SJSA1 (cell line): ENCODE results near the gene SMAD3. TPM values are rescaled to one million over a fixed set of nuclear protein-coding genes. Genes with fewer than 3 reads are reported as not detected.

Experiments used
- DNase-seq, 2 experiments: peaks; one replicate each; pipeline ENCODE4 v3.0.0-alpha.2; 2015 to 2020; ENCODE audit warnings: low spot score in 2 of 2, low read depth in 1 of 2
- H3K27ac ChIP-seq: fragments of 250-450 bp; sonication (Bioruptor Pico); 2 replicates; pipeline ENCODE4 v1.5.1; 2020; ENCODE audit warnings: mild to moderate bottlenecking, moderate library complexity
- H3K27me3 ChIP-seq: fragments of 250-450 bp; sonication (Bioruptor Pico); replicated peaks from 2 replicates; pipeline ENCODE4 v1.5.1; 2020; ENCODE audit warnings: mild to moderate bottlenecking, moderate library complexity
- H3K36me3 ChIP-seq: fragments of 250-450 bp; sonication (Bioruptor Pico); 2 replicates; pipeline ENCODE4 v1.5.1; 2020; ENCODE audit warnings: mild to moderate bottlenecking
- H3K4me1 ChIP-seq: fragments of 250-450 bp; sonication (Bioruptor Pico); replicated peaks from 2 replicates; pipeline ENCODE4 v1.6.1; 2021; ENCODE audit warnings: mild to moderate bottlenecking
- H3K4me3 ChIP-seq: fragments of 250-450 bp; sonication (Bioruptor Pico); 2 replicates; pipeline ENCODE4 v1.5.1; 2020; ENCODE audit warnings: mild to moderate bottlenecking
- H3K9me3 ChIP-seq: fragments of 250-450 bp; sonication (Bioruptor Pico); replicated peaks from 2 replicates; pipeline ENCODE4 v1.5.1; 2020; ENCODE audit warnings: mild to moderate bottlenecking
- total RNA-seq: library from RNA; depleted of rRNA; stranded (reverse); fragments of >200 nt; shearing (Covaris generic); gene quantifications from 2 replicates; pipeline ENCODE4 v1.2.3, GENCODE V29; 2014

SMAD3 gene
- total RNA-seq, 1 experiment from 2014 or later: 22.0 TPM

DNA sequence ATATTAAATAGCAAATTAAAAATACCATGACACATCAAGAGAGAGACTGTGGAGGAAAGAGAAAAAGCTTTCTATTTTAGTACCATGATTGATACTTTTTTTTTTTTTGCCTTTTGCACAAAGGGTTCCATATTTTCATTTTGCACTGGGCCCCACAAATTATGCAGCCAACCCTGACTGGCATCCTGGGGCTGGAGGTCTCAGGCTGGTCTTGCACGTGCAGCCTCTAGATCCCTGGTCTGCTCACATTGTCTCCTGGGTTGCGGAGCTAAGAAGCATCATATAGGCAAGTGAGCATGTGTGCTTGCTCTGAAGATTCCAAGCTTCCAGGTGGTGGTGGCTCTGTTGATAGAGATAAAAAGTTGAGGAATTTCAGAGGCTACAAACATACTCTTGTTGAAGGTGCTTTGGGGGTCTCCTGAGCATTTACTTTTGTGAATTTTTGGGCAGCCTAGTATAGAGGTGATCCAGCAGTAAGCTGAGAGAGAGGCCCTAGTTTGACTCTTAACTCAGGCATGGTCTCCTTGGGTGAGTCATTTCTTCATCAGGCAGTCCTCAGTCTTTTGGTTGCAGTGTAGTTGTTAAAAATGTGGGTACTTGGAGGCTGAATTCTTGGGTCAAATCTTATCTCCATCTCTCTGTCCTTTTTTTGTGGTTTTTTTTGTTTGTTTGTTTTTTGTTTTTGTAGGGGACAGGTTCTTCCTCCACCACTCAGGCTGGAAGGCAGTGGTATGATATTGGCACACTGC is 31.3 kb downstream of the SMAD3 start:
- H3K27me3 ChIP-seq: no peaks in the 10 kb centered on the region
- no peak overlapping the region for H3K4me3 ChIP-seq
- H3K36me3 ChIP-seq: peaks cover 31% of the 10 kb centered on the region
- peak in 1 of 2 experiments; percentile 57 for DNase-seq
- H3K4me1 ChIP-seq: peaks cover 65% of the 10 kb centered on the region
- H3K9me3 ChIP-seq: no peaks in the 10 kb centered on the region
- no peak overlapping the region for H3K27ac ChIP-seq

DNA sequence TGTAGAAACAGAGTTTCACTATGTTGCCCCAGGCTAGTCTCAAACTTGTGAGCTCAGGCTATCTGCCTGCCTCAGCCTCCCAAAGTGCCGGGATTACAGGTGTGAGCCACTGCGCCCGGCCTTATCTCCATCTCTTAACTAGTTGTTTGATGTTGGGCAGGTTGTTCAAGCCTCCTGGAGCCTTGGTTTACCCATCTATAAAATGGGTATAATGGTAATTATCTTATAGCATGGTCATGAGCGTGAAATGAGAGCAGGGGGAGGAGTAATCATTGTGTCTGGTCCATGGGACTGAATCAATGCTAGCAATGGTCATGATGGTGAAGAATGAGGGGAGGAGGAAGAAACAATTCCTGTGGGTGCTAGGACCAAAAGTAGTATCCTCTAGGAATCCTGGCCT is 32.0 kb downstream of the SMAD3 start:
- Histone ChIP-seq H3K9me3 (no peaks in the 10 kb centered on the region), H3K27me3 (no peaks in the 10 kb centered on the region), H3K27ac (peak overlapping the region; percentile 87), H3K36me3 (peaks cover 31% of the 10 kb centered on the region), H3K4me3 (no peak overlapping the region), H3K4me1 (peaks cover 65% of the 10 kb centered on the region)
- no peak for DNase-seq

DNA sequence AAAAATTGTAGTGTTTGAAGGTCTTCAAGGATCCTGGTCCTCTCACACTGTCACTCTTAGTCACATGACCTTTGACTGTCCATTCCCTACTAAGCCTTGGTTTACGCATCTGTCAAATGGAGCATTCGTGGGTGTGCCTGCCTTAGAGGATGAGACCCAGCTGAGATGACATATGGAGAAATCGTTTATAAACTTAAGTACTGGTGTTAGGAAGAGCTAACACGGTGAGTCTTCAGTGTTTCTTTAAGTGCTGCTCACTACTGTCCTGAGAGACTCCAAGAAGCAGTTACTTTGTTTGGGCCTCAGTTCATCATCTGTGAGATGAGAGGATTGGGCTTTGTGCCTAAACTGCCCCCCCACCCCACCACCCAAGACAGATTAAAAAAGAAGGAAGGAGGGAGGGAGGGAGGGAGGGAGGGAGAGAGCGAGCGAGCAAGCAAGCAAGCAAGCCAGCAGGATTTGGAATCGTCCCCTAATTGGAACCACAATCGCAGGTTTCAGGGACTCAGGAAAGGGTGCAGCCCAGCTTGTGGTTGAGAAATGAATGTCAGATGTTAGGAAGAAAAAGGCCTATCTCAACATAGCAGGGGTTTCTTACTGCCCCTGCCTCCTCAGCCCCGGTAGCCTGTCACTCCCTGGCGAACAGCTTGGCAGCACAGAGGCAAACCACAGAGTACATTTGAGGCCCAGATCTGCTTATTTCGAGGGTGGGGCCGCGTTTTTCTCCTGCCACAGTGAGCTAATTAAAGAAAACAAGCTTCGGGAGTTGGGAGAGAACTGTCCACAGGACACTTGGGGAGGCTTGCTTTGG is 32.7 kb downstream of the SMAD3 start:
- Histone ChIP-seq H3K4me3 (peak overlapping the region; percentile 17), H3K4me1 (peaks cover 70% of the 10 kb centered on the region), H3K27me3 (no peaks in the 10 kb centered on the region), H3K36me3 (peaks cover 28% of the 10 kb centered on the region), H3K9me3 (no peaks in the 10 kb centered on the region), H3K27ac (peak overlapping the region; percentile 87)
- DNase-seq: peak; percentile 86 to 88

DNA sequence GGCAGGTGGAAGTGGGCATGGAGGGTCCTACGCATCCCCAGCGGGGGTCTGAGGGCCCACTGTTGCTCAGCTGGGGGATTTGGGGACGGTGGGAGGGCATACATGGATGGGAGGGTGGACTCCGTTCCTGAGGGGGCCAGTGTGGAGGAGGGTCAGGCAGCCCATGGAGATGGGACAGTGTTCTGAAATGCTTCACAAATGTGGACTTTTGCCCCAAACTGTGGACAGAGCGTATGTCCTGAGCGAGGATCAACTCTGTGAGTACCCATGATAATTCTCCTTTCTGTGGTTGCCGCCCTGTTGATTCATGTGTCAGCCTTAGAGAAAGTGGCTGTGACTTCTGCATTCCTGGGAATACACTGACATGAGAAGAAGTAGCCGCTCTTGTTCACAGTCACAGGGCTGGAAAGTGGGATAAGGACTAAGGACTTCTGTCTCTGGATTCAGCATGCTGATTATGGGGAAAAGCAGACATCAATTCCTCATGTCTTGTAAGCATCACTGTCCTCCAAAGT is 33.4 kb downstream of the SMAD3 start:
- H3K36me3 ChIP-seq: peaks cover 21% of the 10 kb centered on the region; the same call in 1 of the 2 replicates
- H3K9me3 ChIP-seq: no peaks in the 10 kb centered on the region
- no peaks in the 10 kb centered on the region for H3K27me3 ChIP-seq
- peak overlapping the region; percentile 87 for H3K27ac ChIP-seq
- no peak for DNase-seq
- peak overlapping the region; percentile 17 for H3K4me3 ChIP-seq
- H3K4me1 ChIP-seq: peaks cover 76% of the 10 kb centered on the region

DNA sequence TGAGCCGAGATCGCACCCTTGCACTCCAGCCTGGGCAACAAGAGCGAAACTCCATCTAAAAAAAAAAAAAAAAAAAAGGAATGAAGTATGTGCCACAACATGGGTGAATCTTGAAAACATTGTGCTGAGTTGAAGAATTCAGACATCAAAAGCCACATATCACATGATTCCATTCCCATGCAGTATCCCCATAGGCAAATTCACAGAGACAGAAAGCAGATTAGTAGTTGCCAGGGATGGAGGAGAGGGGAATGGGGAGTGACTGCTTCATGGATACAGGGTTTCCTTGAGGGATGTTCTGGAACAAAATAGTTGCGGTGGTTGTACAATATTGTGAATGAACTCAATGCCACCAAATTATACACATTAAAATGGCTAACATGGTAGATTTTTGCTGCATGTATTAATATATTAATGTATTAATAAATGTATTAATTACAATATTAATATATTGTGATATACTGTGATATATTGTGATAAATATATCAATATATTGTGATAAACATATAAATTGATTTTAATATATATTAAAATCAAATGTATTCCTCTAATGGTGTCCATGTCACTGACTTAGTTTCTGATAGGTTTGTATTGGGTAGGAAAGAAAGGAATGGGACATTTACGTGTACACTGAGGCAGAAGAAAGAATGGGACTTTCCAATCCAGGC is 34.9 kb downstream of the SMAD3 start:
- Histone ChIP-seq H3K27me3 (no peaks in the 10 kb centered on the region), H3K36me3 (peaks cover 17% of the 10 kb centered on the region; the same call in 1 of the 2 replicates), H3K27ac (no peak overlapping the region), H3K4me3 (no peak overlapping the region), H3K9me3 (no peaks in the 10 kb centered on the region), H3K4me1 (peaks cover 91% of the 10 kb centered on the region)
- no peak for DNase-seq

DNA sequence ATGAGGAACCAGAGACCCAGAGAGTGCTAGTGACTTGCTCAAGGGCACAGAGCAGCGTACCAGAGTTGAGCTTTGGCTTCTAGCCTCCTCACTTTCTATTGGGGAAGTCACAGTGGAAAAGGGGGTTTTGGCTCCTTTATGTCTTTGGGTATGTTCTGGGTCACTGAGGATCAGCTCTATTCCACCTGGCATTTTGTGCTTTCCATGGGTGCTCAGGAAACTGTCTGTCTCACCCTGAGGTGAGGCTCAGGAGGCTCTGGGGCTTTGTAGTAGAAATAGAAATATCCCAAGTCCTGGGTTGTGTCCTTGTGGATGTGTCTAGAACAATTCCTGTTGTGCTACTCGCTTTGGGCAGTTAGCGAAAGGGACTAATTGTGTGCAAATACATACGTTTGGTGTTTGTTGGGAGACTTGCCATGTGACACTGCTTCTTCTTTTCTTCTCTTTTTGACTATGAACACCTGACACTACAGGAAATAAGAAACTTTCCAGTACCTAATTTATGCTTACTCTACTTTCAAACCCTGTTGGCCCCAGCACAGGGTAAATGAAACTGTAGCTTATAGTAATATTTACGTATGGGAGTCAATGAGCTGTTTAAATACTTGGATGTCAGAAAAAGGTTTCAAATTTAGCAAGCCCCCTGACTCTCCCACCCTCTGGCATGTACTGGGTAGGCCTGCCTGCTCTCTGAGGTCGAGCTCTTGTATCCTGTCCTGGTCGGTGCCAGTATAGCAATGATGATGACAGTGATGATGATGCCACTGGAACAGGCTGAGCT is 35.6 kb downstream of the SMAD3 start:
- Histone ChIP-seq H3K27me3 (no peaks in the 10 kb centered on the region), H3K4me3 (no peak overlapping the region), H3K27ac (peak overlapping the region; percentile 61; the same call in 1 of the 2 replicates), H3K9me3 (no peaks in the 10 kb centered on the region), H3K4me1 (peaks cover 96% of the 10 kb centered on the region), H3K36me3 (0 out of 2 replicates have a peak, but pooled peaks cover 14% of the 10 kb centered on the region)
- no peak for DNase-seq

DNA sequence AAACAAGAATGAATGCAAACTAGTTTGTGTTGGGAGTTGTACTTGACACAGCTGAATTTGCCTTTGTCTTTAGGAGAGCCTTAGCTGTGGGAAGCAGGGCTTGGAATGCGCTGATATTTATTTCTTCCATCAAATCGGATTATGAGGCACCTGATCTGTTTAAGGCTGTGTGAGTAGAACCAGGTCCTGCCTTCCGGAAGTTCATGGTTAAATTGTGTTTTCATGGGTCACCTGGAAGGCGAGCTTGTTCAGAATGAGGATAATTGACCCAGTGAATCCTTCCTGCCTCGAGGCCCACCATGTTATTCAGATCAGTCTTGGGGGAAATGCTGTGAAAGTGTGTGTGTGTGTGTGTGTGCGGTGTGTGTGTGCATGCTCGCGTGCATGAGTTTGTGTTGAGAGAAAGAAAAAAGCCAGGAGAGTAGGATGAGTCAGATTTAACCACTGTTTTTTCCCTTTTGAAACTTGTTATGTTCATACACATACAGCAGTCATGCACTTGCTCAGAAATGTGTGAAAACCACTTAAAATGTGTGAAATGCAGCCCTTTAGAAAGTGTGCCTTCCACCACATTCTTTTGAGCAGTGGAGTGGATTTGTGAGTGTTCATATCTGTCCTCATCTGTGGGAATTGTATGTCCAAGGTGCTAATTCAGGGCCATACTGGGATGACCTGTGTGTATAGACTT is 36.7 kb downstream of the SMAD3 start:
- Histone ChIP-seq H3K27me3 (no peaks in the 10 kb centered on the region), H3K27ac (peak overlapping the region; percentile 61), H3K36me3 (0 out of 2 replicates have a peak, but pooled peaks cover 6% of the 10 kb centered on the region), H3K4me3 (no peak overlapping the region), H3K4me1 (peaks cover 94% of the 10 kb centered on the region), H3K9me3 (no peaks in the 10 kb centered on the region)
- DNase-seq: peak in 1 of 2 experiments; percentile 80

DNA sequence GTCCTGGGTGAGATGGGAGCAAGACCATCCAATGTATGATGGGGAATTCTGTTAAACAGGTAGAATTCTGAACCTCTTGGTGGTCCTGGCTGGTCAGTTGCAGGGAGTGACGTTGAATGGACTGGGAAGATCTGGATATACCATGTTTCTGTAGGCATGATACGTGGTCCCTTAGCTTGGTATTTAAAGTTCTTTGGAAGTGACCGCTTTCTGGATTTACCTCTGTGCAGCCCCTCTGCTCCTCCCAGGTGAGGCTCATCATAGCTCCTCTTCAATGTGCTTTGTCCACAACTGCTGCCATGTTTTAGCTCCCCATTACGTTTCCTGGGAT is 37.2 kb downstream of the SMAD3 start:
- peak overlapping the region; percentile 61; the same call in 1 of the 2 replicates for H3K27ac ChIP-seq
- H3K36me3 ChIP-seq: peaks cover 9% of the 10 kb centered on the region; the same call in 1 of the 2 replicates
- DNase-seq: no peak
- no peak overlapping the region for H3K4me3 ChIP-seq
- no peaks in the 10 kb centered on the region for H3K27me3 ChIP-seq
- no peaks in the 10 kb centered on the region for H3K9me3 ChIP-seq
- H3K4me1 ChIP-seq: peaks cover 94% of the 10 kb centered on the region

DNA sequence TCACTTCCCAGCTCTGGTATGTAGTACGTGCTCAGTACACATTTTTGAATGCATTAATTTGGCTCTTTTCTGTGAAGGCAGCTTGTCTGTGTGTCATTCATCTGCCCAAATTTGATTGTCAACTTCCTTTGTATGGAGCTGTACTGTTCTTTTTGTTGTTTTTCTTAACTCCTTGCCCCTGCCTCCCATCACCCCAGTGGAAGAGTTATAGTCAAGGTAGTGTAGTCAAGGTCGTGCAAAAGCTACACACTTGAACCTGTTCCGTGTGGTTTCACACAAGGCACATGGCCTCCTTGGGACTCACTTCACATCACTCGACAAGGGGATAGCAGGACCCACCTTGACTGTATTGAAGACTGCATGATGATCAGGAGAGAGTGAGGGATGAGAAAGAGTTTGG is 37.6 kb downstream of the SMAD3 start:
- Histone ChIP-seq H3K27ac (peak overlapping the region; percentile 61; the same call in 1 of the 2 replicates), H3K4me3 (no peak overlapping the region), H3K9me3 (no peaks in the 10 kb centered on the region), H3K27me3 (no peaks in the 10 kb centered on the region), H3K4me1 (peaks cover 94% of the 10 kb centered on the region), H3K36me3 (peaks cover 6% of the 10 kb centered on the region; the same call in 1 of the 2 replicates)
- DNase-seq: no peak

DNA sequence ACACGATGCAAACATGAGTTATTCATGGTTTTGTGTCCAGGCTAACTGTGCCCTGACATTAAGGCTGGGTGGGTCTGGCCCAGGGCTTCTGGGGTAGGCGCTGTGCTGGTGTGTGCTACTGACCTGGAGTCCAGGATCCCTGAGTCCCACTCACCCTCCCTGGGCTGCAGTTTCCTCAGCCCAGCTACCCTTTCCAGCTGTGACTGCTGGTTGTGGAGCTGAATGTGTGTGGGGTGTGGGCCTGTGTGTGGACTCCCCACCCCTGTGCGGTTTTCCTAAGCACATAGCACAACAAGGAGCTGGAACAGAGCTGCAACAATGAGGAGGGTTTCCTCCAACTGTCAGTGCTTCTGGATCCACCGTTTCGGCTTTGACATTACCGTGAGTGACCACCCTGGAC is 38.0 kb downstream of the SMAD3 start:
- Histone ChIP-seq H3K27ac (no peak overlapping the region; the same call in 1 of the 2 replicates), H3K36me3 (peaks cover 6% of the 10 kb centered on the region; the same call in 1 of the 2 replicates), H3K4me1 (peaks cover 94% of the 10 kb centered on the region), H3K27me3 (no peaks in the 10 kb centered on the region), H3K9me3 (no peaks in the 10 kb centered on the region), H3K4me3 (no peak overlapping the region)
- DNase-seq: no peak

DNA sequence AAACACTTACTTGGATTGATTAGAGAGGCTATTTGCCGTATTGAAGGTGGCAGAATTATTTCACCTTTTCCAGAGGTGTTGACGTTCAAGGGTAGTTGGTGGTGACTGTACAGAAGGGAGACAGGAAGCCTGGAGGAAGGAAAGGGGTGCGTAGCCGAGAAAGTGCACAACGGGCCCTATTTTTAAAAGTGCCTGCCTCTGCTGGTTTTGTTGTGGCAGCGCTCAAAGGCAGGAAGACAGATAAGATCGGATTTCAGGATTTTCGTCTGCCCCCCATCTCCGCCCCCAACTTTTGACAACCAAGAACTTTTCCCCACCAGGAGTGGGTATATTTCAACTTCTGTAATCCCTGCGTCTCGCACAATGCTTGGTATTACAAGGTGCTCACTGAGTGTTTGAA is 38.5 kb downstream of the SMAD3 start:
- 0 out of 2 replicates have a peak overlapping the region, but pooled peaks have one; percentile 99 for H3K27ac ChIP-seq
- no peak for DNase-seq
- peaks cover 6% of the 10 kb centered on the region; the same call in 1 of the 2 replicates for H3K36me3 ChIP-seq
- H3K4me3 ChIP-seq: no peak overlapping the region
- peaks cover 94% of the 10 kb centered on the region for H3K4me1 ChIP-seq
- no peaks in the 10 kb centered on the region for H3K27me3 ChIP-seq
- H3K9me3 ChIP-seq: no peaks in the 10 kb centered on the region

DNA sequence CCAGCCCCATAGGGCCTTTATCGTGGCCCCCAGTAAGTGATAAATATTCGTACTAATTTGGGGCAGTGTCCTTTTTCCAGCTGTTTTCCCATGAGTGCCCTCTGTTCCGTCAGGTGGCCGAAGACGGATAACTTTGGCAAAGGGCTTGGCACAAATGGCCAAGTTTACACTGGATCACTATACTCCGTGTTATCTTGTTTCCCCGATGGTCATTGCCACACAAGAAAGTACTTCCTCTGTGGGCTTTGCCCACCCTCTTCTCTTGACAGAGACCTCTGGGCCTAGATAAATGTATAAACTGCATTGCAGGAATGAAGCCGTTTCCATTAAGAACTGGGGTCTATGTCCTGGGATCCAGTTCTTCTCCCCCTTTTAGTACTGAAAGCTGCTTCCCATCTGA is 39.1 kb downstream of the SMAD3 start:
- peaks cover 6% of the 10 kb centered on the region; the same call in 1 of the 2 replicates for H3K36me3 ChIP-seq
- no peak overlapping the region for H3K4me3 ChIP-seq
- DNase-seq: no peak
- H3K27me3 ChIP-seq: no peaks in the 10 kb centered on the region
- H3K27ac ChIP-seq: peak overlapping the region; percentile 99
- no peaks in the 10 kb centered on the region for H3K9me3 ChIP-seq
- peaks cover 94% of the 10 kb centered on the region for H3K4me1 ChIP-seq
